Natural killer cell (primary cell): ENCODE data around the gene BRINP2. TPM values are rescaled to one million over a fixed set of nuclear protein-coding genes. Genes with fewer than 3 reads are reported as not detected.

Source experiments
- ATAC-seq, 3 donors: fragments of 150-1000 bp in 2 of 3; fragments of 200-7000 bp in 1 of 3; cut with Tn5 transposase; 1 replicate in 1 of 3; 2 replicates in 2 of 3; pipeline ENCODE4 v1.10.0; 2021; ENCODE audit warnings: mild to moderate bottlenecking in 2 of 3, moderate library complexity in 2 of 3
- DNase-seq, 2 donors: peaks; one replicate each; pipeline versions ENCODE4 v3.0.0 to v3.0.0-alpha.2; 2013 to 2021; ENCODE audit warnings: mixed read lengths in 1 of 2
- H3K27ac ChIP-seq: one replicate; pipeline ENCODE4 v1.5.1; 2013; ENCODE audit warnings: mild to moderate bottlenecking, low read length
- H3K27me3 ChIP-seq: one replicate; pipeline ENCODE4 v1.6.1; 2013; ENCODE audit warnings: low read length; ENCODE audit not compliant: control insufficient read depth, insufficient read depth
- H3K36me3 ChIP-seq: one replicate; pipeline ENCODE4 v1.6.1; 2013; ENCODE audit warnings: low read length; ENCODE audit not compliant: control insufficient read depth, insufficient read depth
- H3K4me1 ChIP-seq: one replicate; pipeline ENCODE4 v1.6.1; 2013; ENCODE audit warnings: low read length; ENCODE audit not compliant: control insufficient read depth, insufficient read depth
- H3K4me3 ChIP-seq: one replicate; pipeline ENCODE4 v1.5.1; 2013; ENCODE audit warnings: low read length
- H3K9me3 ChIP-seq: one replicate; pipeline ENCODE4 v1.6.1; 2013; ENCODE audit warnings: low read length; ENCODE audit not compliant: control insufficient read depth, insufficient read depth
- H3K27ac Mint-ChIP-seq, 2 donors: one replicate each; pipeline ENCODE4 v1.8.0; 2022; ENCODE audit warnings: mild to moderate bottlenecking in 2 of 2, mixed read lengths in 2 of 2, moderate library complexity in 1 of 2
- H3K27me3 Mint-ChIP-seq, 2 donors: one replicate each; pipeline ENCODE4 v1.8.0; 2022; ENCODE audit warnings: low read depth in 2 of 2, mixed read lengths in 2 of 2
- H3K36me3 Mint-ChIP-seq: one replicate; pipeline ENCODE4 v1.8.0; 2022; ENCODE audit warnings: mixed read lengths
- H3K4me1 Mint-ChIP-seq, 2 donors: one replicate each; pipeline ENCODE4 v1.8.0; 2022; ENCODE audit warnings: mixed read lengths in 2 of 2
- H3K4me3 Mint-ChIP-seq: one replicate; pipeline ENCODE4 v1.8.0; 2022; ENCODE audit warnings: mild to moderate bottlenecking, moderate library complexity, mixed read lengths
- H3K9me3 Mint-ChIP-seq, 2 donors: one replicate each; pipeline ENCODE4 v1.8.0; 2022; ENCODE audit warnings: mixed read lengths in 2 of 2
- WGBS: methylation state at CpG from one replicate; pipeline ENCODE4 v1.1.7; 2013; ENCODE audit warnings: missing lambda C conversion rate; ENCODE audit not compliant: insufficient coverage; 5-methylcytosine and 5-hydroxymethylcytosine counted together
- intact Hi-C: fragments of 100-400 bp; cut with micrococcal nuclease; formaldehyde crosslinking; loops from one replicate; pipeline ENCODE4 v1.14.2; 2022
- total RNA-seq, 4 donors: library from RNA; stranded (reverse); fragments of 120-200 nt in 1 of 4; gene quantifications; one replicate each; pipeline versions ENCODE4 v1.2.3 to v1.2.4, GENCODE V29; 2013 to 2022
- TF ChIP-seq, protein P1 (sequence below): fragments of 200-600 bp; IDR thresholded peaks from one replicate; pipeline ENCODE4 v1.8.0; 2022; ENCODE audit warnings: antibody characterized with exemption

BRINP2 gene
- total RNA-seq, 3 donors from 2014 or later (not counting 1 experiment from before 2014, with no cell fraction given), result not detected

DNA sequence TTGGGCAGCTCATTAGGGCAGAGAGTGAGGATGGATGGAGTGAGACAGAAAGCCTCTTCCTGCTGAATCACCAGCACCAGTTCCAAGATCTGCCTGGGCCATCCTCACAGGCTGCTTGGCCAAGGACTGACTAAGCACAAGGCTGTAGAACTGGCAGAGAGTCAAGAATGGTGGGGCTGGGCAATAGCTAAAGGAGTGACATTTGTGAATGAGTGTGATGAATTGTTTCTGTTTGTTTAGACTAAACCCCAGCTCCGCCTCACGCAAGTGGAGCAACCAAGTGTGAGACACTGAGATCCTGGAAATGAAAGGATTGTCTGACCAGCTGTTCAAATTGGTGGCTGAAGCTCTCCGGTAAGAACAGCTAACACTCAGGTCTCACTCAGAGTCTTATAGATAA is 38.6 kb downstream of the BRINP2 start:
- no peak overlapping the region for H3K4me3 Mint-ChIP-seq
- Histone ChIP-seq H3K9me3 (no peaks in the 10 kb centered on the region), H3K27me3 (no peaks in the 10 kb centered on the region), H3K4me3 (no peak overlapping the region), H3K4me1 (no peaks in the 10 kb centered on the region), H3K36me3 (no peaks in the 10 kb centered on the region), H3K27ac (no peak overlapping the region)
- TF ChIP-seq, protein P1, sequence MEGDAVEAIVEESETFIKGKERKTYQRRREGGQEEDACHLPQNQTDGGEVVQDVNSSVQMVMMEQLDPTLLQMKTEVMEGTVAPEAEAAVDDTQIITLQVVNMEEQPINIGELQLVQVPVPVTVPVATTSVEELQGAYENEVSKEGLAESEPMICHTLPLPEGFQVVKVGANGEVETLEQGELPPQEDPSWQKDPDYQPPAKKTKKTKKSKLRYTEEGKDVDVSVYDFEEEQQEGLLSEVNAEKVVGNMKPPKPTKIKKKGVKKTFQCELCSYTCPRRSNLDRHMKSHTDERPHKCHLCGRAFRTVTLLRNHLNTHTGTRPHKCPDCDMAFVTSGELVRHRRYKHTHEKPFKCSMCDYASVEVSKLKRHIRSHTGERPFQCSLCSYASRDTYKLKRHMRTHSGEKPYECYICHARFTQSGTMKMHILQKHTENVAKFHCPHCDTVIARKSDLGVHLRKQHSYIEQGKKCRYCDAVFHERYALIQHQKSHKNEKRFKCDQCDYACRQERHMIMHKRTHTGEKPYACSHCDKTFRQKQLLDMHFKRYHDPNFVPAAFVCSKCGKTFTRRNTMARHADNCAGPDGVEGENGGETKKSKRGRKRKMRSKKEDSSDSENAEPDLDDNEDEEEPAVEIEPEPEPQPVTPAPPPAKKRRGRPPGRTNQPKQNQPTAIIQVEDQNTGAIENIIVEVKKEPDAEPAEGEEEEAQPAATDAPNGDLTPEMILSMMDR, result no peak
- intact Hi-C loops, result no loop called here
- H3K27me3 Mint-ChIP-seq, result no peaks in the 10 kb centered on the region
- no peaks in the 10 kb centered on the region for H3K4me1 Mint-ChIP-seq
- H3K27ac Mint-ChIP-seq, result no peak overlapping the region
- H3K9me3 Mint-ChIP-seq, result peaks cover 0 to 2% of the 10 kb centered on the region in 2 donors
- WGBS, result 85% methylated on average over 3 of the region's 3 CpGs
- H3K36me3 Mint-ChIP-seq, result no peaks in the 10 kb centered on the region
- DNase-seq (no peak), ATAC-seq (no peak)

DNA sequence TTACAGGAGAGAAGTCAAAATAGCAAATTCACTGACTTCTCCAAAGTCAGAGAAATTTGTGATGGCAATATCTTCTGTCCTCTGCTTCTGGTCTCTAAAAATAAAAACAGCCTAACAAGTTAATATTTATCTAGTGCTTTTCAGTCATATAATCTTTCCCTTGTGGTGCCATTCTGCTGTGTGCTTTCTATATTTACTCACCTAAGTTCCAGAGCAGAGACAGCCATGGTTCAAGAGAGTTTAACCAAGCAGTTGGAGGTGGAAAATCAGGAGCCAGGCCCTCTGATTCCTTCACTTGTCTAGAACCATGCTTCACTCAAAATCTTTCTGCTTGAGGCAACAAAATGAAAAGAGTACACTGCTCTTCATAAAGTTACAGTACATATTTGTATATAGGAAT is 39.3 kb downstream of the BRINP2 start:
- no peak for DNase-seq
- Mint-ChIP-seq H3K4me3 (no peak overlapping the region), H3K27ac (no peak overlapping the region), H3K27me3 (no peaks in the 10 kb centered on the region), H3K4me1 (no peaks in the 10 kb centered on the region), H3K9me3 (peaks cover 2% of the 10 kb centered on the region in 2 donors), H3K36me3 (no peaks in the 10 kb centered on the region)
- Histone ChIP-seq H3K4me3 (no peak overlapping the region), H3K36me3 (no peaks in the 10 kb centered on the region), H3K27ac (no peak overlapping the region), H3K27me3 (no peaks in the 10 kb centered on the region), H3K4me1 (no peaks in the 10 kb centered on the region), H3K9me3 (no peaks in the 10 kb centered on the region)
- TF ChIP-seq, protein P1, result no peak
- intact Hi-C loops, result no loop called here
- no peak for ATAC-seq

DNA sequence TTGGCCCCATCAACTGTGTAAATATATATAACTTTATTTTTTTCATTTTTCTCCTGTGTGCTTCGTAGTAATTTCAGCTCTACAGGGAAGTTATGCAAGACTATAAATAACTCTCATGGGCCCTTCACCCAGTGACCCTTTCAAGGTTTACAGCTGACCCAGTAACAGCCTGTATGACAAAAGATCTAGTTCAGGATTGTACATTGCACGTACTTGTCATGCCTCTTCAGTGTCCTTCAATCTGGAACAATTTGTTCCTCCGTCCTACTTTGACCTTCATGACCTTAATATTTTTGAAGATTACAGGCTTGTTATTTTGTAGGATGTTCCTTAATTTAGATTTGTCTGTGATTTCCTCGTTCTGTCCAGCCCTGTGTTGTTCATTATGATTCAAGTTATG is 40.5 kb downstream of the BRINP2 start:
- no peaks in the 10 kb centered on the region for H3K9me3 ChIP-seq
- H3K4me3 ChIP-seq, result no peak overlapping the region
- no peaks in the 10 kb centered on the region for H3K4me1 Mint-ChIP-seq
- H3K27me3 ChIP-seq, result no peaks in the 10 kb centered on the region
- peaks cover 5% of the 10 kb centered on the region in 2 donors for H3K9me3 Mint-ChIP-seq
- no peak overlapping the region for H3K4me3 Mint-ChIP-seq
- no peaks in the 10 kb centered on the region for H3K36me3 ChIP-seq
- intact Hi-C loops, result no loop called here
- TF ChIP-seq, protein P1, result no peak
- no peaks in the 10 kb centered on the region for H3K4me1 ChIP-seq
- ATAC-seq, result no peak
- no peaks in the 10 kb centered on the region for H3K27me3 Mint-ChIP-seq
- no peak overlapping the region for H3K27ac ChIP-seq
- H3K36me3 Mint-ChIP-seq, result no peaks in the 10 kb centered on the region
- no peak overlapping the region for H3K27ac Mint-ChIP-seq
- 66% methylated on average over 4 of the region's 4 CpGs for WGBS
- DNase-seq, result no peak

DNA sequence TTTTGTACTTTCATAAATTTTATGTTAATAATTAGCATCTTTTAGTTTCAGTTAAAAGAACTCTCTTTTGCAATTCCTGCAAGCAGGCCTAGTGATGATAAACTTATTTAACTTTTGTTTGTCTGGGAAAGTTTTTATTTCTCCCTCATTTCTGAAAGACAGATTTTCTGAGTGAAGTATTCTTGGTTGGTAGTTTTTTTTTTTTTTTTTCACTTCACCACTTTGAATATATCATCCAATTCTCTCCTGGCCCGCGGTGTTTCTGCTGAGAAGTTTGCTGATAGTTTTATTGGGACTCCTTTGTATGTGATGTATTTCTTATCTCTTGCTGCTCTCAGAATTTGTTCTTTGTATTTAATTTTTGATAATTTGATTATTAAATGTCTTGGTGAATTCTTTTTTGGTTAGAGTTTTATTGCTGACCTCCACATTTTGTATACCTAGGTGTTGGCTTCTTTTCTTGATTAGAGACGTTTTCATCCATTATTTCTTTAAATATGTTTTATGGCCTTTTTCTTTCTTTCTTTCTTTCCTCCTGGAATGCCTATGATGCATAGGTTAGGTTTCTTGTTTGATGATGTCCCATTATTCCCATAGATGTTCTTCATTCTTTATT is 45.9 kb downstream of the BRINP2 start:
- 100% methylated on average over 2 of the region's 3 CpGs for WGBS
- Mint-ChIP-seq H3K4me1 (no peaks in the 10 kb centered on the region), H3K36me3 (no peaks in the 10 kb centered on the region), H3K27me3 (no peaks in the 10 kb centered on the region), H3K4me3 (no peak overlapping the region), H3K27ac (no peak overlapping the region), H3K9me3 (peaks cover 13 to 23% of the 10 kb centered on the region in 2 donors)
- Histone ChIP-seq H3K27ac (no peak overlapping the region), H3K4me3 (no peak overlapping the region), H3K27me3 (no peaks in the 10 kb centered on the region), H3K9me3 (peaks cover 14% of the 10 kb centered on the region), H3K4me1 (no peaks in the 10 kb centered on the region), H3K36me3 (no peaks in the 10 kb centered on the region)
- DNase-seq, result no peak
- intact Hi-C loops, result no loop called here
- ATAC-seq, result no peak
- TF ChIP-seq, protein P1, result no peak
